Effector CD8-positive, alpha-beta T cell (primary cell): ENCODE measurements around the gene ALAD.
"Not testable (repeated sequence)": the region's sequence is repeated elsewhere in the genome, so short reads cannot be mapped to it uniquely, and the experiment has no call there.

Source experiments
- DNase-seq: peaks from one replicate; lab custom pipeline; 2025; lab: John Stamatoyannopoulos, UW

Gene ALAD

DNA sequence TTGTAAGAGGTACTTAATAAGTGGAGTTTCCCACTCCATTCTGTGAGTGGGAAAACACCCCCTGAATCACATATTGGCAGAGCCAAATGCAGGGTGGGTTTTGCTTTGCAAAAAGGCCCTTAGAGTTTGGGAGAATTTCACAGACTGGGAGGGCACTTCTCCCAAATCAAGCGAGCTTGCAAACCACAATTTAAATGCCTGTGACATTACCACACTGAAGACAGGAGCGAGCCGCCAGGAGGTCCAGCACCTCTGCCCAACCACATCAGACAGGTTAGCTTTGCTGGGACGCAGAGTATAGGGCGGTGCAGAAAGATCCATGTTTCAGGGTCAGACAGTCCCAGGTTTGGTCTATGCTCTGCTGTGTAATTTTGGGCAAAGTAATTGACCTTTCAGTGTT is 2.3 kb downstream of the ALAD start:
- no peak for DNase-seq

- no peak for DNase-seq
These were observed 3.9 kb downstream of the ALAD start for GRCh38 chr9:113397203-113397631.

DNA sequence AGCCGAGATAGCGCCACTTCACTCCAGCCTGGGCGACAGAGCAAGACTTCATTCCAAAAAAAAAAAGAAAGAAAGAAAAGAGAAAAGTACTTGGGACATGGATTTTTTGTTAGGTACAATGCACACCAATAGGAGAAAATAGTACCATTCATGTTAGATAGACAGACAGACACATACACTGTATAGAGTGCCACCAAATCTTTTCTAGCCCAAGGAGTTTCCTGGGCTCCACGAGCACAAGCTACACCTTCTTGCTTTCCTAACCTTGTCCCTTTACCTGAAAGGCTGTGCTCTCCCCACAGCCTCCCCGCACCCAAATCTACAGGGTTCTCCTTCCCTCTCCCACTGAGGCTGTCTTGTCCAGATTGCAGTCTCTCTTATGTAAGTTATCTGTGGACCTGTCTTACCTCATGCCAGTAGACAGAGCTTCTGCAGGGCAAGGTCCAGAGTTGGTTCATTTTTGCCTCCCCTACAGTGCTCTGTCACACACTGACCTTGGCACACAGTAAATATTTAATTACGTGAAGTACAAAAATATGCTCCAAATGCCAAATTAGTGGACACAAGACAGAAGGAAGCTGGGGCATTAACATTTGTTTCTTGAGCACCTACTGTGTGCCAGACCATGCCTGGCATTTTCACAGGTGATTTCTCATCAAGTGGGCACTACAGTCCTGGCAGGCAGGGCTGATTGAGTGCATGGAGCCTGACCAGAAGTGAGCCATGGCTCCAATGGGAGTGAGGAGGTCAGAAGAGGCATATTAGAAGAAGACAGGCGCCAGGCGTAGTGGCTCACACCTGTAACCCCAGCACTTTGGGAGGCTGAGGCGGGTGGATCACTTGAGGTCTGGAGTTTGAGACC is 5.9 kb downstream of the ALAD start:
- DNase-seq, result no peak

DNA sequence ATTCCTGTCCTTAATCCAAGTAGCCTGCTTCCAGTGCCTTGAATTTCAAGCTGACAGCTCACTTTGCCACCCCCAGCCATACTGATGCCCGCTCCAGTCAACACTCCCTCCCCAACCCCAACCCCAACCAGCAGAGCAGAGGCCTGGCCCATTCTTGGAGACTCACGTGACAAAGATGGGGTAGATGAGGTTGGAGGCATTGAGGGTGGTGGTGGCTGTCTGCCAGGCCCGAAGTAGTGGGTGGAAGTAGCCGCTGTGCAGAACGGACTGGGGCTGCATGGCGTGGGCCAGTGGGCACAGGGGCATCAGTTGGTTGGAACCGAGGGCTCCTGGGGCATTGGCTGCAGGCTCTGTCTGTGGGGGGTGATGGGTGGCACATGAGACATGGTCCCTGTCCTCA is 7.8 kb downstream of the ALAD start:
- no peak for DNase-seq

DNA sequence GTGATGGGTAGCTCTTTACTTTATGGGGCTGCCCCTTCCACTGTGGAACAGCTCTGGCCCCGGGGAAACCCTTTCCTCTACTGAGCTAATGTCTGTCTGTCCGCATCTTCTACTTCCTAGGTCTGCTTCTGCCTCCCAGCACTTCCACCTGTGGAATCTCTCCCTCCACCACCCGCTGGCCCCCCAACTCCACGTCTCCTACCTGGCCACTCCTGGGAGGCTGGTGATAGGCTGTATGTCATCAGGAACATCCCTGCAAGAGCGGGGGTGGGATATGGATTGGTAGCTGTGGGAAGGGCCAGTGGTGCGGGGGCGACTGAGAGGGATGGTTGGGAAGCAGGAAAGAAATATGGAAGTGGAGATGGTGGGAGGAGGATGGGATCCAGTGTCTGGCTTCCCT is 9.2 kb downstream of the ALAD start:
- DNase-seq, result no peak

GRCh38 chr9:113390192-113390960 is 10.7 kb downstream of the ALAD start:
- DNase-seq, result no peak

- no peak for DNase-seq
These were observed 11.6 kb downstream of the ALAD start for GRCh38 chr9:113389451-113389850.

DNA sequence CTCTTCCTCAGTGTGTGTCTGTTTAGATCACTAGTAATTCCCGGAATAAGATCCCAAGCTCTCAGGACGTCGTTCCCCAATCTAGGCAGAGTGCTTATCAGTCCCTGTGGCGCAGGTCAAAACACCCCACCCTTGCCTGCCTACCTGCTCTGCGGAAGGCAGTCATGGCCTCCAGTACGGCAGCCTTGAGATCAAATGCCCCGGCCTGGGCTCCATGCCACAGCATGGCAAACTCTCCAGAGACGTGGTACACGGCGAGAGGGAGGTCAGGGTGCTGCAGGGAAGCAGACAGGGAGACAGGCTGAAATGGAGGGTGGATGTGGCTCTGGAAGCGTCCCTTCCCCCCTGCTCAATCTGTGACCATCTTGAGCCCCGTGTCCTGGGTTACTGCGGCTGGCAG is 12.3 kb downstream of the ALAD start:
- DNase-seq, result no peak

DNA sequence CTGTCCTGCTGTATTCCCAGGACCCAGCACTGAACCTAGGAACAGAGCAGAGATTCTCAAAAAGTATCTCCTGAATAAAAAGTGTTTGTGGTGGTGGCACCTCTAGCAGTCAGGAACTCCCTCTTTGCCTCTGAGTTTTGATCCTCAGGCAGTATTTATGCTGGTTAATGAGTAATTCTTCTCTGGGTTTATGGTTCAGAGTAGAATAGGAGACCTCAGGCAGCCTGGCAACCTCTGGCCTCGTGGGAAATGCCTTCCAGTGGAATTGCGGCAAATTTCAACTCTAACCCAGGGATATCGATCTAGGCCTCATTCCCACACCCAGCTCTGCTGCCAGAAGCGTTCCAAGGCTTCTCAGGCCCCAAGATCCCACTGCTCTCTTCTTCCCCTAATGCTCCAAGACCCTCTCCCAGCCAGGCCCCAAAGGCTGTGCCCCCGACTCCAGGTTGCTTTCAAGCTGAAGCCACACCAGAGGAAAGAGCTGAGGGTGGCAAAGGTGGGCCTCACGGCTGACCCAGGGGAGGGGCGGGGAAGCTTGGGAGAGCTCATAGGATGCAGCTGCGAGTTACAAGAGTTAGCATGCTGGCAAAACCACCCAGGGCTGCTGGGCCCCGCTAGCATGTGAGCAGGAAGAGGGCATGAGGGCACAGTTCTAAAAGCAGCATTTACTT is 13.4 kb downstream of the ALAD start:
- no peak for DNase-seq

GRCh38 chr9:113386571-113387393 is 14.3 kb downstream of the ALAD start:
- DNase-seq, result no peak

DNA sequence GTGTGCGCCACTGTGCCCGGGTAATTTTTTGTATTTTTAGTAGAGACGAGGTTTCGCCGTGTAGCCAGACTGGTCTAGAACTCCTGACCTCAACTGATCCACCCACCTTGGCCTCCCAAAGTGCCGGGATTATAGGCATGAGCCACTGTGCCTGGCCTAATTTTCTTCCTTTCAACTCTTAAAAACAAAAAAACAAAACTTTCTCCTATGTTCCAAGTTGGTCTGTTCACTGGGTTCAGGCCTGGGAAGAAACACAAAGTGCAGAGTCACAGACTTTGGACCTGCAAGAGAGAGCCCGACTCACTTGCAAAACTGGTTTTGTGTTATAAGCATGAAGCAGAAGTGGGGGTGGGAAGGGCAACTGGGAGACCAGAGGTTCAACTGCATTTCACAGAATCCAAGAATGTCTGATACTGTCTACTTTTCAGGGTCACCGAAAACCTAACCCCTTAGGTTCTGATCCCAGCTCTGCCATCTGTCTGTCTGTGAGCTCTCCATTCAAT is 19.1 kb downstream of the ALAD start:
- no peak for DNase-seq

DNA sequence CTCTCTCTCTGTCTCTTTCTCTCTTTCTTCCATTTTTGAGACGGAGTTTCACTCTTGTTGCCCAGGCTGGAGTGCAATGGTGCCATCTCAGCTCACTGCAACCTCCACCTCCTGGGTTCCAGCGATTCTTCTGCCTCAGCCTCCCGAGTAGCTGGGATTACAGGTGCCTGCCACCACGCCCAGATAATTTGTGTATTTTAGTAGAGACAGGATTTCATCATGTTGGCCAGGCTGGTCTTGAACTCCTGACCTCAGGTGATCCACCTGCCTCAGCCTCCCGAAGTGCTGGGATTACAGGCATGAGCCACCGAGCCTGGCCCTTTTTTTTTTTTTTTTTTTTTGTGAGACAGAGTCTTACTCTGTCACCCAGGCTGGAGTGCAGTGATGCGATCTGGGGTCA is 19.6 kb downstream of the ALAD start:
- not testable (repeated sequence) for DNase-seq

DNA sequence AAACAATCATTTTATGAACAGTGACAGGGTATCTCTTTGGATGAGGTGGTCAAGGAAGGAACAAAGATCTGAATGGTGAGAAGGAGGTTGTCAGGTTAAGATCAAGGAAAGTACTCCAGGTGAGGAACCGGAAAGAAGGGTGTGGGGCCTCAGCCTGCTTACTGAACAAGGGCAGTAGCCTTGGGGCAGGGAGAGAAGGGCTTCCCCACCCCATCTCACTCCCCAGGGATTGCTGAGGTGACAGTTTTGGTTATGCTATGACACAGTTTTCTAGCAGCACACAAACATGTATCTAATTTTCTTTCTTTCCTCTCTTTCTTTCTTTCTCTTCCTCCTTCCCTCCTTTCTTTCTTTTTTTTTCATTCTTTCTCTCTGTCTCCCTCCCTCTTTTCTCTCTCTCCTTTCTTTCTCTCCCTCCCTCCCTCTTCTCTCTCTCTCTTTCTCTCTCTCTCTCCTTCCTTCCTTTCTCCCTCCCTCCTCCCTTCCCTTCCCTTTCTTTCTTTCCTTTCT is 20.2 kb downstream of the ALAD start:
- DNase-seq, result no peak

DNA sequence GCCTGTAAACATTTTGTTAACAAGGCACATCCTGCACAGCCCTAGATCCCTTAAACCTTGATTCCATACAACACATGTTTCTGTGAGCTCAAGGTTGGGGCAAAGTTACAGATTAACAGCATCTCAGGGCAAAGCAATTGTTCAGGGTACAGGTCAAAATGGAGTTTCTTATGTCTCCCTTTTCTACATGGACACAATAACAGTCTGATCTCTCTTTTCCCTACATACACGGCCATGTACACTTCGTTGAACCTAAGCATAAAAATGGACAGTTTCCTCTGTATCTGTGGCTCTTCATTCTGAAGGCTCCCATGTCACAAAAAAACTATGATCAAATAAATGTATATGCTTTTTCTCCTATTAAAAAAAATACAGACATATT is 21.3 kb downstream of the ALAD start:
- DNase-seq, result not testable (repeated sequence)

DNA sequence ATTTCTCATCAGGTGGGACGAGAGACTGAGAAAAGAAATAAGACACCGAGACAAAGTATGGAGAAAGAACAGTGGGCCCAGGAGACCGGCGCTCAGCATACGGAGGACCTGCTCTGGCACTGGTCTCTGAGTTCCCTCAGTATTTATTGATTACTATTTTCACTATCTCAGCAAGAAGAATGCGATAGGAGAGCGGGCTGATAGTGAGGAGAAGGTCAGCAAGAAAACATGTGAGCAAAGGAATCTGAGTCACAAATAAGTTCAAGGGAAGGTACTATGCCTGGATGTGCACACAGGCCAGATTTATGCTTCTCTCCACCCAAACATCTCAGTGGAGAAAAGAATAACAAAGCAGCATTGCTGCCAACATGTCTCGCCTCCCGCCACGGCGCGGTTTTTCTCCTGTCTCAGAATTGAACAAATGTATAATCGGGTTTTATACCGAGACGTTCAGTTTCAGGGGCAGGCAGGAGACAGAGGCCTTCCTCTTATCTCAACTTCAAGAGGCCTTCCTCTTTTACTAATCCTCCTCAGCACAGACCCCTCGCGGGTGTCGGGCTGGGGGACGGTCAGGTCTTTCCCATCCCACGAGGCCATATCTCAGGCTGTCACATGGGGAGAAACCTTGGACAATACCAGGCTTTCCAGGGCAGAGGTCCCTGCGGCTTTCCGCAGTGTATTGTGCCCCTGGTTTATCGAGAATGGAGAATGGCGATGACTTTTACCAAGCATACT is 21.8 kb downstream of the ALAD start:
- not testable (repeated sequence) for DNase-seq

GRCh38 chr9:113376634-113377567 is 24.2 kb downstream of the ALAD start, which contains the start of gene HDHD3:
Gene HDHD3, minus strand, starts transcription at chr9:113376986. Its CDS starts 2,632 bp downstream, at chr9:113374354.
- DNase-seq, result peak; percentile 74

- DNase-seq, result no peak
These were observed 25.7 kb downstream of the ALAD start for GRCh38 chr9:113375057-113376023.
